Activated CD4-positive, CD25-positive, alpha-beta regulatory T cell treated with anti-CD3 and anti-CD28 coated beads, Interleukin-2, amount 50 U/mL, for 16 hours (primary cell): ENCODE results near the gene GNB2.
A peak's percentile ranks its signal among the peaks of the same experiment; 100 is the strongest.
"Not testable (repeated sequence)": the region's sequence is repeated elsewhere in the genome, so short reads cannot be mapped to it uniquely, and the experiment has no call there.

ENCODE experiments used
- DNase-seq: peaks from one replicate; pipeline ENCODE4 v3.0.0-alpha.2; 2020; ENCODE audit warnings: low read depth, low spot score

GNB2 gene

DNA sequence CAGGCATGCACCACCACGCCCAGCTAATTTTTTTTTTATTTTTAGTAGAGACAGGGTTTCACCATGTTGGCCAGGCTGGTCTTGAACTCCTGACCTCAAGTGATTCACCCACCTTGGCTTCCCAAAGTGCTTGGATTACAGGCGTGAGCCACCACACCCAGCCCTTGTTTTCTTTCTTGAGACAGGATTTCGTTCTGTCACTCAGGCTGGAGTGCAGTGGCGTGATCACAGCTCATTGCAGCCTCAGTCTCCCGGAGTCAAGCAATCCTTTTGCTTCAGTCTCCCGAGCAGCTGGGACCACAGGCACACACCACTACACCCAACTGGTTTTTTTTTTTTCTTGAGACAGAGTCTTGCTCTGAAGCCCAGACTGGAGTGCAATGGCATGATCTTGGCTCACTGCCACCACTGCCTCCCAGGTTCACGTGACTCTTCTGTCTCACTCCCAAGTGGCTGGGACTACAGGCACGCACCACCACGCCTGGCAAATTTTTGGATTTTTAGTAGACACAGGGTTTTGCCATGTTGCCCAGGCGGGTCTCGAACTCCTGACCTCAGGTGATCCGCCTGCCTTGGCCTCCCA is 11.3 kb upstream of the GNB2 start:
- DNase-seq = not testable (repeated sequence)

- no peak for DNase-seq
These were observed 8.3 kb upstream of the GNB2 start for GRCh38 chr7:100665168-100665726.

DNA sequence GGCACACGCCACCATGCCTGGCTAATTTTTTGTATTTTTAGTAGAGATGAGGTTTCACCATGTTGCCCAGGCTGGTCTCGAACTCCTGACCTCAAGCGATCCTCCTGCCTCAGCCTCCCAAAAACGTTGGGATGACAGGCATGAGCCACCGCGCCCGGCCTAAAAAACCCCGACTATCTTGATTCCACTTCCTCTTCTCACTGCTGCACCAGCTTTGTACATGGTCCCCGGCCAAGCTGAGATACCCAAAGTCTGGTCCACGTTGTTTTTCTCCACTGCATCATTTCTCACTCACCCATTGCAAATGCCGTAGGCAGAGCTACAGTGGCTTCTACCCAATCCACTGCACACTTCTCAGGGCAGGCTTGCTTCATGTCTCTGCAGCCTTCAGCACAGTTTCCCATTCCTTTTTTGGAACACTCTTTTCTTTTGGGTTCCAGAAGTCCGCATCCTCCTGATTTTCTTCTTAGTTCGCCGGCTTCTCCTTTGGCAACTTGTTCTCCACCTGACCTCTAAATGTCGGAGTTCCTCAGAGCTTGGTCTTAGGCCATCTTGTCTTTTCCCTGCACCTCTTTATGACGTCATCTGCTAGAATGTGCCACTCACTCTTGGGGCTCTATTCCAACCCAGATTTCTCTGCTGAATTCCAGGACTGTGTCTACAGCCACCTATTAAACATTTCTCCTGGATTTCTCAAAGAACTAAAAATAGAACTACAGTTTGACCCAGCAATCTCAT is 6.0 kb upstream of the GNB2 start:
- no peak for DNase-seq

GRCh38 chr7:100668069-100668449 is 5.5 kb upstream of the GNB2 start:
- DNase-seq = no peak

DNA sequence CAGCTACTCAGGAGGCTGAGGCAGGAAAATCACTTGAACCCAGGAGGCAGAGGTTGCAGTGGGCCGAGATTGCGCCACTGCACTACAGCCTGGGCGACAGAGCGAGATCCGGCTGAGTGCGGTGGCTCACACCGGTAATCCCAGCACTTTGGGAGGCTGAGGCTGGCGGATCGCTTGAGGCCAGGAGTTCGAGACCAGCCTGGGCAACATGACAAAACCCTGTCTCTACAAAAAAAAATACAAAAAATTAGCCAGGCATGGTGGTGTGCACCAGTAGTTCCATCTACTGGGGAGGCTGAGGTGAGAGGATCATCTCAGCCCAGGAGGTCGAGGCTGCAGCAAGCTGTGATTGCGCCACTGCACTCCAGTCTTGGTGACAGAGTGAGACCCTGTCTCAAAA is 4.4 kb upstream of the GNB2 start:
- DNase-seq = not testable (repeated sequence)

DNA sequence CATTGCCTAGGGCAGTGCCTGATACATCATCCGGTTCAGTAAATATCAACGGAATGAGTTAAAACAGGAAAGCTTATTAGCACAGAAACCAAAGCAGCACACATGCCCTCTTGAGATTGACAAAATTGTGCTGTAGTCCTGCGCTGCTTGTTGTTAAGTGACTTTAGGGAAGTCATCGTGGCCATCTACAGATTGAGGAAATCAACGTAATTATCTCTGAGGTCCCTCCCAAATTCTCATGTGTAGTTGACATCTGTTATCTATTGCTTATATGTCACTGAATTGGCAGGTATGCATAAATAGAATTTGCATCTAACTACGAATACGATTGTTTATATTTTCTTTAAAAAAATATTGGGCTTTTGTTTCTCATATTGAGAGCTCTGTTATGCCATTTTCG is 3.5 kb upstream of the GNB2 start:
- no peak for DNase-seq

GRCh38 chr7:100671353-100672327 is 1.9 kb upstream of the GNB2 start:
- no peak for DNase-seq

DNA sequence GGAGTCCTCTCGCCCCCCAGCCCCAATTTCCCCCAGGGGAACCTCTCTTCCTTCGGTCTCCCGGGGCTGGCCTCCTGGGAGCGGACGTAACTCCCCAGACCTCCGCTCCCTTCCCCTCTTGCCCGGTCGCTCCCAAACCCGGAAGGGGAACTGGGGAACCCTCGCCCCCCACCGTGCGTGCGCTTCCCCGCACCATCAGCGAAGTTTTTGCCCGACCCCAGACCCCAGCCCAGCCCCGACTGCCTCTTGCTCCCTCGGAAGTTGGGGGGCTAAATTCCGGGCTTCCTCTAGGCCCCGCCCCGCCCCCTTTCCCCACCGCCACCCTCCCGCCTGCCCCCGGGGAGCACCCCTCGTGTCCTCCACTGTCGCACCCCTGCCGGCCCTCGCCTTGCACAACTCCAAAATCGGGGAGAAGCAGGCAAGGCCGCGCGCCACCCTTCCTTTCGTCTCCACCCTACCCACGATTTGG is 436 bp downstream of the GNB2 start:
- DNase-seq = no peak

DNA sequence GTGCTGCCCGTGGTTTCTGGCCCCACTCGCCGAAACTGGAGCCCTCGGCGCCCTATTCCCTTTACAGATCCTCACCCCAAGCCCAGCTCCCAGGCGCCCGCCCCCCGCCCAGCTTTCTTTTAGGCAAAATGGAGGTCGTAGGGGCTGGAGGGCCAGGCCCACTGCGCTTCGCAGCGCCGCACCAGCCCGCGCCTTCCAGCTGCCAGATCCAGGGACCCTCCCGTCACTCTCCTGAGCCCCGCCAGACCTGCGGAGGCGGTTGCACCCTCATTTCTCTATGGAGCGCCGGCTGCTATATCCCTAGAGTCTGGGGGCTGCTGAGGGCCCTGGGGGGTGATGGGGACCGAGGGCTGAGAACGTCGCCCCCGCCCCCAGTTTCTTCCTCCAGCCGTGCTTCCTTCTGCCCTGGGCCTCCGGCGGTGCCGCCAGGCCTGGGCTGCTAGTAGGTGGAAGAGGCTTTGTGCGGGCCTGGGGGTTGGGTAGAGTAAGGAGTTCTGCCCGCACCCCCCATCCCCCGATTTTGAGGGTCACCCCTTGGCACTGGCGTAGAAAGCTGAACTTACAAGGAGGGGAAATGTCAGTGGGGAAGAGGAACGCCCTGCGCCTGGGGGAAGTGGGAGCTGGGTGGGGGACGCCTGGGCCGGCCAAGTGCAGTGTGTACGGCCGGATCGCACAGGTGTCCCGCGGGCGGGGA is 1.0 kb downstream of the GNB2 start:
- DNase-seq = no peak

- no peak for DNase-seq
These were observed 1.5 kb downstream of the GNB2 start for GRCh38 chr7:100675105-100675451.

- peak; percentile 76 for DNase-seq
These were observed 2.2 kb downstream of the GNB2 start for GRCh38 chr7:100675581-100676350.

DNA sequence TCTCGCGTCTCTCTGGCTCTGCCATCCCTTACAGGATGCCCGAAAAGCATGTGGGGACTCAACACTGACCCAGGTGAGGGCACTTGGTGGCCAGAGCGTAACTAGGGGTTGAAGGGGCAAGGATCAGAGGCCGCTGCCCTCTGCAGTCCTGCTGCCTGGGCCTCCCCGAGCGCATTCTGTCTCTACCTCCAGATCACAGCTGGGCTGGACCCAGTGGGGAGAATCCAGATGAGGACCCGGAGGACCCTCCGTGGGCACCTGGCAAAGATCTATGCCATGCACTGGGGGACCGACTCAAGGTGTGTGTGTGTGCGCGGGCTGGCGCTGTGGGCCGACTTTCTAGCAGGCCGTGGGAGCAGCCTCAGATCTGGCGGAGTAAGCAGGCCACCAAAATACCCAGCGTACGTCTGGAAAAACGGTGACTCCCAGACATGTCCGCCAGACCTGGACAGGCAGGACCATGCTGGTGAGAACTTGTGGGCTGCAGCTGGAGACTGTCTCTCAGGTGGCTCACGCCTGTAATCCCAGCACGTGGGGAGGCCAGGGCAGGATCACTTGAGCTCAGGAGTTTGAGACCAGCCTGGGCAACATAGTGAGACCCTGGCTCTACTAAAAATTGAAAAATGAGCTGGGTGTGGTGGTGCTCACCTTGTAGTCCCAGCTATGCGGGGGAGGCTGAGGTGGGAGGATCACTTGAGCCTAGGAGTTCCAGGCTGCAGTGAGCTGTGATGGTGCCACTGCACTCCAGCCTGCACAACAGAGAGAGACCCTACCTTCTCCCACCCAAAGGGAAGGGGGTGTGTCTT is 3.2 kb downstream of the GNB2 start:
- DNase-seq = no peak

DNA sequence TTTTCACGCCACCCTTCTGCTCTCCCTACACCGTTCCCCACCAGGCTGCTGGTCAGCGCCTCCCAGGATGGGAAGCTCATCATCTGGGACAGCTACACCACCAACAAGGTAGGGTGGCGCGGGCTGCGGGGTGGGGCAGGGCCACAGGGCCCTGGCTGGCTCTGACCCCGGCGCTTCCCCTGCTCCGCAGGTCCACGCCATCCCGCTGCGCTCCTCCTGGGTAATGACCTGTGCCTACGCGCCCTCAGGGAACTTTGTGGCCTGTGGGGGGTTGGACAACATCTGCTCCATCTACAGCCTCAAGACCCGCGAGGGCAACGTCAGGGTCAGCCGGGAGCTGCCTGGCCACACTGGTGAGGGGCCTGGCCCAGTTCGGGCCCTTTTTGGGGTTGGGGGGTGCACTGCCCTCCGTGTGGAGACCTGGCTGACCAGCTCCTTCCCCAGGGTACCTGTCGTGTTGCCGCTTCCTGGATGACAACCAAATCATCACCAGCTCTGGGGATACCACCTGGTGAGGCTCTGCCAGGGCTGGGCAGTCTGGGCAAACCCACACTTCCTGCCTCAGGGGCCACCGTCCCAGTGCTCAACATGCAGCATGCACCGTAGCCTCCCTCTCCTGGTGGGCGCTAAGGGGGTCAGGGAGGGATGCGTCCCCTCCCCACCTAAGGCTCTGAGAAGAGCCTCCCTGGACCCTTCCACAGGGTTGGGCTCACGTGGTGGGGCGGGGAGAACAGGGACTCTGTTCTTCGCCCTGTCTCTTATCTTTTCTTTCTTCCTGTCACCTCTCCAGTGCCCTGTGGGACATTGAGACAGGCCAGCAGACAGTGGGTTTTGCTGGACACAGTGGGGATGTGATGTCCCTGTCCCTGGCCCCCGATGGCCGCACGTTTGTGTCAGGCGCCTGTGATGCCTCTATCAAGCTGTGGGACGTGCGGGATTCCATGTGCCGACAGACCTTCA is 4.0 kb downstream of the GNB2 start:
- no peak for DNase-seq

DNA sequence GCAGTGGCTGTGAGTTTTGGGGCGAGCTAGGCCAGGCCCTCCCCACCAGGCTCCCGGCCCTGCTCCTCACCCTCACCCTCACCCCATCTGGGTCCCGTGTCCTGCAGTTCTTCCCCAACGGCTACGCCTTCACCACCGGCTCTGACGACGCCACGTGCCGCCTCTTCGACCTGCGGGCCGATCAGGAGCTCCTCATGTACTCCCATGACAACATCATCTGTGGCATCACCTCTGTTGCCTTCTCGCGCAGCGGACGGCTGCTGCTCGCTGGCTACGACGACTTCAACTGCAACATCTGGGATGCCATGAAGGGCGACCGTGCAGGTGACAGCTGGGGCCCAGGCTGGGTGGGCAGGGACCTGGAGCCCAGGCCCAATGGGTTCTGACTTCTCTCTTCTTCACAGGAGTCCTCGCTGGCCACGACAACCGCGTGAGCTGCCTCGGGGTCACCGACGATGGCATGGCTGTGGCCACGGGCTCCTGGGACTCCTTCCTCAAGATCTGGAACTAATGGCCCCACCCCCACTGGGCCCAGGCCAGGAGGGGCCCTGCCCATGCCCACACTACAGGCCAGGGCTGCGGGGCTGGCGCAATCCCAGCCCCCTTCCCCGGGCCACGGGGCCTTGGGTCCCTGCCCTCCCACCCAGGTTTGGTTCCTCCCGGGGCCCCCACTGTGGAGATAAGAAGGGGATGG is 4.9 kb downstream of the GNB2 start:
- DNase-seq = no peak

GRCh38 chr7:100679129-100679926 is 5.8 kb downstream of the GNB2 start:
- no peak for DNase-seq

DNA sequence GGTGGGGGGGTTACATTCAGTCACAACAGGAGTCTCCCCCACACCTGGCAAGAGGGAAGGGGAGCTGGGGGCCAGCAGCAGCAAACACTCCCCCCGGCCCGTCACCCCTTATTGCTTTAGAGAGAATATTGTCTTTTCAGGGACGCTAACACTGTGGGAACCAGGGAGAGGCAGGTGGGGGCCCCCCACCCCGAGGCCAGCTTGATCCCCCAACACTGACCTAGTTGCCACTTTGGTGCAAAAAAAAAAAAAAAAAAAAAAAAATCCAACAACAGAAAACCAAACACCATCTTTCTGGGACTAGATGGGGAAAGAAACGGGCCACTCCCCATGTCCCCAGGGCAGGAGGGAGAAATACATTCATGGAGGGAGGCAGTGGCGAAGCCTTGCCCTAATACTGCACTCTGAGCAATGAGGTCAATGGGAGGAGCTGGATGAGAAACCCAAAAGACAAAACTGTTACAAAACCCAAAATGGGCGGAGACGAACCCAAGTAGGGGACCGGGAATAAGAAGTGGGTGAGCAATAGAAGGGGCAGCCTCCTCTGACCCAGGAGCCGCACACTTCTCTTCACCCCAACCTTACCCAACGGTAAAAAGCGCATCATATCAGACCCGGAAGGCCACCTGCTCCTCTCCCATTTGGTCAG is 6.5 kb downstream of the GNB2 start:
- no peak for DNase-seq
